HT-29 (cell line): ENCODE data around the gene ELFN2. TPM values are rescaled to one million over a fixed set of nuclear protein-coding genes. Genes with fewer than 3 reads are reported as not detected.

Experiments used
- DNase-seq: peaks from one replicate; pipeline ENCODE4 v3.0.0-alpha.2; 2015; ENCODE audit warnings: low spot score
- total RNA-seq: library from RNA; depleted of rRNA; stranded (reverse); fragments of >200 nt; shearing (Covaris generic); gene quantifications from 2 replicates; pipeline ENCODE4 v1.2.3, GENCODE V29; 2014

The ELFN2 gene
- total RNA-seq, 1 experiment from 2014 or later, result not detected

DNA sequence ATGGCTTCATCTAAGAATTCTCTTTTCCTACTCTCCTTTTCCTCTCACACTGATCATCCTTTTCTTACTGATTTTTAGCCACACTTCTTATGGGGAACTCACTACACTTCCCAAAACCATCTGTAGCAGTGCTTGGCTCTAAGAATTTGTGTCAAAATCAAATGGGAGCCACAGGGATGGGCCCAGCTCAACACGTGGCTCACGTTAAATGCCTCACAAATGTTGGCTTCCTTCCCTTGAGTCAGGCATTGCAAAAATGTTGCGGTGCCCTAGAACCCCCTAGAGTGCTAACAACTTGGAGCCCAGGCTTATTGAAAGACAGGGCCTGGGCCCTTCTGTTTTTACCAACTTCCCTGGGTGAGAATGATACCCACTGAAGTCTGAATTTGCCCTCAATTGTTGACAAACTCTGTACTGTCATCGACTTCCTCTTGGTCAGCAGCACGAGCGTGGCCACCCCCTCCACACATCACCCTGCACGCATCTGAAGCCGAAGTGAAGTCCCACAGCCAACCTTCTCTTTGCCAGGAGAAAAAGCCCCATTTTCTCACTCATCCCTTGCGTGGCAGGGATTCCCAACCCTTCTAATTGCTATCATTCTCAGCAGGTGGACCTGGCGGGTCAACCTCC, 69.7 kb downstream of the ELFN2 start:
- no peak for DNase-seq

DNA sequence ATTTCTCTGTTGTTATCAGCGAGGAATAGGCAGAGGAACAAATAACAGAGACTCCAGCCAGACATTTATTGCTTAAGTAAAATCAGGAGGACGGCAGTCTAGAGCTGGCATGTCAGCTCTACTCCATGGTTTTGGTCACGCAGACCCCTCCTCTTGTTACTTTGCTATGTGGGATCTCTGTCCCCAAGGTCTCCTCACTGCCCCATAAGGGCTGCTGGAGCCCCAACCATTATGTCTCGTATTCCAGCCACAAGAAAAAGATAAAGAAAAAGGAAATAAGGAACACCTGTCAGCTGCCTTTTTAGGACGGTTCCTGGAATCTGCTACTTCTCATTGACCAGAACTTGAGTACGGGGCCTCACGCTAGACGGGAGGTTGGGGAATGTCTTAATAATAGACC, 70.4 kb downstream of the ELFN2 start:
- DNase-seq, result no peak

DNA sequence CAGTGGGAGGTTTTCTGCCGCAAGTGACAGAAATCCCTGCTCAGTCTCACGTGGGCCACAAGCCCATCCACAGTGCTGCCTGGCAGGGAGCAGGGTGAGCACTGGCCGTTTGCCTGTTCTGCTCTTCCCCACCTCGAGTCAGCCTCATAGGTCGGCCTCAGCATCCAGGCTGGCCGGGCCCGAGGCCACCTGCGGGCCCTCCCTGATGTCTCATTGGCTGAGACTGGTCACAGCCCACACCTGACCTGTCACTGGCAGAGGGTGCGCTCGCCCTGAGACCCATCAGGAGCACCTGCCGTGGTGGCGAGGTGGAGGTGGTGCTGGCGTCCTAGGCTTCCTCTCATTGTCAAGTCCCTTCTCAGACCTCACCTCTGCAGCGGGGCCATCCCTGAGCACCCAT, 72.1 kb downstream of the ELFN2 start:
- DNase-seq, result no peak

DNA sequence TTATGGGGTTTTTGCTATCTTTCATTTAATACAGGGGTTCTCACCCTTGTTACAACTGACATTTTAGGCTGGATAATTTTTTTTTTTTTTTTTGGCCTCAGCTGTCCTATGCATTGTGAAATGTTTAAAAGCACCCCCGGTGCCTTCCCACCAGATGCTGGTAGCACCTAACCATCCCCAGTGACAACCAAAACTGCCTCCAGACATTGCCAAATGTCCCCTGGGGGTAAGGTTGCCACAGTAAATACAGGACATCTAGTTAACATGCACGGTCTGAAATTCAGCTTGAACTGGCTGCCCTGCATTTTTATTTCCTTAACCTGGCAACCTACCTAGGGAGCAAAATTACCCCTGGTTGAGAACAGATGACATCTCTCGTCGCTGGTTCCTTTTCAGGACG, 72.6 kb downstream of the ELFN2 start:
- no peak for DNase-seq

DNA sequence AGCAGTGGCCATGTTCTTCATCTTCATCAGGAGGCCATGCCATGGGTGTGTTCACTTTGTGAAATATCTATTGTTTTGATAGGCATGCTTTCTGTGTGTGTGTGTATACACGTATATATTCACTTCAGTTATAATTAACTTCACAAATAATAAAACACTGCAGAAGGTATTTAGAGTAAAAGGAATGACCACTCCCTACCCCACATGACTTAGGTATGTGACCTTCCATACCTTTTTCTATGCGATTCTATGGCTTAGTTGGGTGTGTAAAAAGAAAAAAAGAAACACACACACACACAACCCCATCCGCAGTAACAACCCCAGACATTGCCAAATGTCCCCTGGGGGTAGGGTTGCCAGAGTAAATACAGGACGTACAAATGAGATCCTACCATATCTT, 73.0 kb downstream of the ELFN2 start:
- DNase-seq, result no peak

DNA sequence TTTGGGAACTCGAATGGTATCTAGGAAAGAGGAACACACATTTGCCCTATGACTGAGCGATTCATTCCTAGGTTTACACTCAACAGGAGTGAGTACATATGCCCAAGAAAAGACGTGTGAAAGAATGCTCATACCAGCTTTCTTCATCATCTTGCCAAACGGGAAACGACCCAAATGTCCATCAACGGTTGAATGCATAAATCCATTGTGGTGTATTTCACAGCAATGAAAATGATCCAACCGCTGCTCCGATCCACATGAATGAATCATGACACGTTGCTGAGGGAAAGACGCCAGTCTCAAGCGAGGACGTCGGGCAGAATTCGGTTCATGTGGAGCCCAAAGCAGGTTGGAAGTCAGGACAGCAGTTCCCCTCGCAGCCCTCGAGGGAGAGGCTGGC, 73.4 kb downstream of the ELFN2 start:
- no peak for DNase-seq

DNA sequence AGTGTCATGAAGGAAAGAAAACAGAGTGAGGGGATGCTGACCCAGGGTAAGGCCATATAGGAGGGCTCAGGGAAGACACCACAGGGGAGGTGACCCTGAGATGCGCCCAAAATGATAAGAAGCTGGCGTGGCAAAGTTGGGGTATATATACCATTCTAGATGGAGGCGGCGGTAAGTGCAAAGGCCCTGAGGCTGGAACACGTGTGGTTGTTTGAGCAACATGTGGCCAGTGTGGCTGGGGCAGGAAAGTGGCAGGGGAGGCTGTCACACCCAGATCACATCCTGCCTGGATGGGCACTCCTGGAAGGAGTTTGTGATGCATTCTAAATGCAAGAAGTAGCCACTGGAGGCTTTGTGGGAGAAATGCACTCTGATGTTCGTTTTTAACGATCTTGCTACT, 74.8 kb downstream of the ELFN2 start:
- no peak for DNase-seq

DNA sequence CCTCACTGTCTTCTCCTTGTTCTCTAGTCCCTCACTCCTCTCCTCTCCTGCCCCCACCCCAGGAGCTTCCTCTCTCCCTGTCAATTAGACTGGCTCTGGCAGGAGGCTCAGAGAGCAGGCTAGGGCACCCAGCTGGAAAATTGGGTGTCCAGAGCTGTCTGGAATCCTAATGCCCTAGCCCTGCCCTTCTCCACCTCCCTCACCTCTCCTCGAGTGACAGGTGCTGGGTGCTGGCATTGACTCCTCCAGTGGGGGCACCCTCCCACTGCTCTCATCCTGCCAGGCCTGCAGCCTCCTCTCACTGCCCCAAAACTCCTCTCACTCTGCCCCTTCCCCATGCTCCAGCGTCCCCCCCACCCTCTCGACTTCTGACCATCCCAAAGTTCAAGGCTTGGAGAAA, 76.0 kb downstream of the ELFN2 start:
- DNase-seq, result no peak

DNA sequence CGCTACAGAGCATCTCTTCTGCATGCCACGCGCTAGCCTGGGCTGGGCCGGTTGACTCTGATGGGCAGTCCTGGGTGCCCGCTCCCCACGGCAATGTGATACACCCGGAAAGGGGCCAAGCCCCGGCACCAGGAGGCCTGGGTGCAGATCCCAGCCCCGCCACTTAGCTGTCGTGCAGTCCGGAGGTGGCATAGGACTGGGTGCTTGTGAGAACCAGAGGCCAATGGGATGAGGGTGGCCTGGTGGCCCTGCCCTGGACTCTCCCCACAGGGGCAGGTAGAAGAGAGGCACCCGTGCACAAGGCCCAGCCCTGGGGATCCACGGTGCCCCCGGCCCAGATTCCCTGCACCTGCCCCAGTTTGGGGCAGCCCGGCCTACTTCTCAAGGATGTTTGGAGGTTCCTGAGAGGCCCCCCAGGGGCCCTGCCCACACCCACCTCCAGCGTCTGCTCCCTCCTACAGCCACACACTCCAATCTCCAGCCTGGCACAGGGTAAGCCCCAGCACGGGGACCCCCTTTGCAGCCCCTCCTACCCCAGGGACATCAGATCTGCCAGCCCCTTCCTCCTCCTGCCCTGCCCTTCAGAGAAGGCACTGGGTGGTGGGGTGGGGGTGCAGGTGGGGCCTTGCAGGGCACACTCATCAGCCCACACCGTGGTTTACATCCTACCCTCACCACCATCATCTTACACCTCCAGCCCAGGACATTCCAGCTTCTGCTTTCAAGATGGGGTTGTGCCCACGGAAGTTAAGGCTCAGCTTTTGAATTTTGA, 78.0 kb downstream of the ELFN2 start:
- no peak for DNase-seq

DNA sequence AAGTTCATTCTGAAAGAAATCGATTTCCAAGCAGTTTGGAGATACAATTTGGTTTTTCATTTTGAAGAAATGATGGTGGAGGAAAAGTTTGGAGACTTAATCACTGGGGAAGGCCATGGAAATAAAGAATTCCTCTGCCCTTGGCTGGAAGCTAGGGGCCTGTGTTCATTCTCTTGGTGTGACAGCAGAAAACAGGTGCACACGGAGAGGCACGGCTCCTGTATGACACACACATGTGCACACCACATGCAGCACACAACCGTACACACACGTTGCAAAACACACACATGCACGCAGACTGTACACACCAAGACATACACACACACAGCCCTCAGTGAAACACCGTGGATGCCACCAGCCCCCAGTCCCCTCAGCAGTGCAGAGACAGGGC, 80.8 kb downstream of the ELFN2 start:
- DNase-seq, result no peak

DNA sequence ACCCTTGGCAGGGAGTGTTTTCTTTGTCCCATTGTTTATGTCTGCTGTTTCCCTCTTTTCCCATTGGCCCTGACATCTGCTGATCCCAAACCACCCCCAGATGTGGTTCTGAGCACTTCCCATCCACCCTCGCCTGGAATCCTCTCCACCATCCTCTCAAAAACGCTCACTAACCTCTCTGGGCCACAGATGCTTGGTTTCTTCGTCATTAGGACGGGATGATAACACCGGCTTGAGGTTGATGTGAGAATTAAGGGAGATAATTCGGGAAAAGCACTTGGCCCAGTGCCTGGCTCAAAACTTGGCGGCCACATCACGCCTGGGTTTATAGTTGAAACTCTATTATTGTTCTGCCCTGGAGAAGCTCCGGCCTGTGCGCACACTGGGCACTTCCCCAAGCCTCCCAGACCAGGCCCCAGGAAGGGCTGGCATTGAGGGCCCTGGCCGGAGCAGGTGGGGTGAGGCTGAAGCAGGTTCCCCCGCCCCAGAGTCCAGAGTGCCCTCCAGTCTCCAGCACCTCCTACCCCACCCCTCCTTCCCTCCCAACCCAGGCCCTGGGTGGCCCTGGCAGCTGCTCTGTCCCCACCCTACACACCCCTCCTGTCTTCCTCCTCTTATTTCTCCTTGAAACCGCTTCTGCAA, 81.3 kb downstream of the ELFN2 start:
- no peak for DNase-seq

DNA sequence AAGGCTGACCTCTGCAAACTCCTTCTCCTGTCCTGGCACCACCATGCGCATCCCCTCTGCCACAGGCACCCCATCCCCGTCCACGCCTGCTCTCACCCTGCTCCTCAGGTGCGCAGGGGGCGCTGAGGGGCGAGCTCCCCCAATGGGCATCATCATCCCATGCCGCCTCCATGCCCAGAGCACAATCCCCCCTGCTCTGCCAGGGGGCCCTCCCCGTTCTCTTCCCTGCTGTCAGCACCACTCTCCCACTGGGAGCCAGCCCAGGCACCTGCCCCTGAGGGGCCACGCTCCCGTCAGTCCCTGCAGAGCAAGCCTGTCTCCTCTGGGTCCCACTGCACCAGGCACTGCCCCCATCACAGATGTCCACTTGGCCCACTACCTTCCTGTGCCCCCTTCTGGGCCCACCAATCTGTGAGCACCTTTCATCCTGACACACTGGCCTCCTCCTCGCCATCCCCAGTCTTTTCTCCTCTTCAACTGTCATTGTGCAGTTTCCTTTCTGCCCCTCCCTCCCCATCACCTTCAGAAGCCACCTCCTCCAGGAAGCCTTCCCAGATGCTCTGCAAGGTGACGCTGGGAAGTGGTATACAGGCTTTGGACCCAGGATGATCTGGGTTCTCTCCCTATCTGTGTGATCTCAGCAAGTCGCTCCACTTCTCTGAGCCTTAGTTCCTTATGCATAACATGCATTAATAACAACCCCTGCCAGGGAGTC, 82.4 kb downstream of the ELFN2 start:
- DNase-seq, result no peak

DNA sequence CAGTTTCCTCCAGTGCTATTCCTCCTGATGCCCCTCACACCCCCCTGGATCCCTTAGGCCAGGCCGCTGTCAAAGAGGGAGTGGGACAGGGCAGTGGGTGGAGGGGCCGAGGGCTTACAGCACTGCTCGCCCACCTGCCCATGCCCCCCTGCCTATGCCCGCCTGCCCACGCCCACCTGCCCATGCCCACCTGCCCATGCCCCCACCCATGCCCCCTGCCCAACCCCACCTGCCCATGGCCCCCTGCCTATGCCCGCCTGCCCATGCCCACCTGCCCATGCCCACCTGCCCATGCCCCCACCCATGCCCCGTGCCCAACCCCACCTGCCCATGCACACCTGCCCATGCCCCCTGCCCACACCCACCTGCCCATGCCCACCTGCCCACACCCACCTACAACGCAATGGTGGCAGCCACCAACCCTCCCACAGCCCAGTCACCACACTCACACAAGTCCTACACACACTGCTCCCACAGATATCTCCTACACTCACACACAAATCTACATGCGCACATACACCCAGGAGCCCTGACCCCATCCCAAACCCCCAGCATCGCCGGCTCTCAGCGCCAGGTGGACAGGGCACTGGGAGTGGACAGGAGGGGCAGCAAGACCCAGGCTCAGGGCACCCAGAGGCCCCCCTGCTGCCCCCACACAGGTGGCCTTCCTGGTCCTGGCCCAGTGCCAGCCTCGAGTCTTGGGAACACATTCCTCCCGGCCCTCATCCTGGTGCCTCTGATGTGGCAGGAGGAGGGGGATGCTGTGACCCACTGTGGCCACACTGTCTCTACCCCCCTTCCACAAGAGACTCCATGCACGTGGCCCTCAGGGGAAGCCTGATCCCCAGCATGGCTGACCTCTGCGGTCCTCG, 83.2 kb downstream of the ELFN2 start:
- no peak for DNase-seq

DNA sequence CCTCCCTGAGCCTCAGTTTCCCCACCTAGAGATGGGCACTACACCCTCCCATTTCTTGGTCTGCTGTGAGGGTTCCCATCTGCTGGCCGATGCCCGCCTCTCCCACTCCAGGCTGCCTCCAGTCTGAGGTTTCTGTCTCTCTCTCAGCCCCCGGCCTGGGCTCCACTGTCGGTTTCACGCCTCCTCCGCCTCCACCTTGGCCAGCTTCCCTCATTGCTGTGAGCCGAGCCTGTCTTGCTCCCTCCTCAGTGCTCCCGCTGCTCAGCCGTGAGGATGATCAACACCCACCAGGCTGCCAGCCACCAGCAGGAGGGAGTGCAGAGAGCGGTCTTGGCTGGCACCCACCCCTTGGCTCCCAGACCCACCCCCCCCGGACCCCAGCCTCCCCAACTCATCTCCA, 83.9 kb downstream of the ELFN2 start:
- DNase-seq, result no peak

DNA sequence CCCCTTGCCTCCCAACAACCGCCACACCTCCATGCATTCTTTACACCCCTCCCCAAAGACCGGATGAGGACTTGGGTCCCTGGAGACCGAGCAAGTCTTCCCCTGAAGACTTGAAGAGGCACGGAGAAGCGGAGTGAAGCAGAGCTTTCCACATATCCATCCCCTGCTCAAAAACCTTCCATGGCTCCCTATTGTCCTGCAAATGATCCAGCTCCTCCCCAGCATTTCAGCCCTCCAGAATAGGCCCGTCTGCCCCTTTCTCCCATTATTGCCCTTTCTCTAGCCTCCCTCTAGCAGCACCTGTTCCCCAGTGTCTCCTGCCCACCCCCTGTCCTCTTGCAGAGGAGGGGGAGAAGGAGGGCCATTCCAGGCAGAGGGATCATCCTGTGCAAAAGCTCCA, 85.2 kb downstream of the ELFN2 start:
- no peak for DNase-seq

DNA sequence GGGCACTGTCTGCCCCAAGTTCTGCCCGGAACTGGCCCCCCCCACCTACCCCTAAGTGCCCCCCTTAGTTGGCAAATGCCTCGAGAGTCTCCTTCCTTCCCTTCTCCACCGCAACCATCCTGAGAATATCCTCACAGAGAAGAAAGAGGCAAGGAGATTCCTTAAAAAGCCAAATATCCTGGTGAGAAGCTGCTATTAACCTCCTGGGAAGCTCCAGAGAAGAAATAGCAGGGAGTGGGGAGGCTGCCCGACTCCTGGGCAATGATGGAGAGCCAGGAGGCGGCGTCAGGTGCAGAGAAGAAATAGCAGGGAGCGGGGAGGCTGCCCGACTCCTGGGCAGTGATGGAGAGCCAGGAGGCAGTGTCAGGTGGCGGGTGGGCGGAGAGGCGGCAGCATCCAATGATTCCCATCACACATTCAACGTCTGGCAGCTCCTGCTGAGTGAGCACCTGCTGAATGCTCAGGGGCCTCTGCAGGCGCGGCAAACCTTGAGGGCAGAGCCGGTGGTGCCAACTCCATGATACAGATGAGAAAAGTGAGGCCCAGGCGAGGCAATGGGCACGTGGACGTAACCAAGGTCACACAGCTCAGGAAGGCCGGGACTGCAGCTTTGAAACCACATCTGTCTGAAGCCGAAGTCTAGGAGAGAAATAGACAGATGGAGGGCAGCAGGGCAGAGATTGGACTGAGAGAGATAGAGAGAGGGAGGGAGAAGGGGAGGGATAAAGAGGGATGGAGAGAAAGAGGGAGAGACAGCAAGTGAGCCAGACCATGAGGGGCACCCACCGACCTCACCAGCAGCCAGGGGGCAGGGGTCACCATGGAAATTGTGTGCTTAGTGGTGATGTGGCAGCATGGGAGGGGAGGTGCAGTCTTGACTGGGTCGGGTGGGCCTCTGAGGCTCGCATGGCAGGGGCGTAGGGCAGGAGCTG, 86.7 kb downstream of the ELFN2 start:
- DNase-seq, result no peak

DNA sequence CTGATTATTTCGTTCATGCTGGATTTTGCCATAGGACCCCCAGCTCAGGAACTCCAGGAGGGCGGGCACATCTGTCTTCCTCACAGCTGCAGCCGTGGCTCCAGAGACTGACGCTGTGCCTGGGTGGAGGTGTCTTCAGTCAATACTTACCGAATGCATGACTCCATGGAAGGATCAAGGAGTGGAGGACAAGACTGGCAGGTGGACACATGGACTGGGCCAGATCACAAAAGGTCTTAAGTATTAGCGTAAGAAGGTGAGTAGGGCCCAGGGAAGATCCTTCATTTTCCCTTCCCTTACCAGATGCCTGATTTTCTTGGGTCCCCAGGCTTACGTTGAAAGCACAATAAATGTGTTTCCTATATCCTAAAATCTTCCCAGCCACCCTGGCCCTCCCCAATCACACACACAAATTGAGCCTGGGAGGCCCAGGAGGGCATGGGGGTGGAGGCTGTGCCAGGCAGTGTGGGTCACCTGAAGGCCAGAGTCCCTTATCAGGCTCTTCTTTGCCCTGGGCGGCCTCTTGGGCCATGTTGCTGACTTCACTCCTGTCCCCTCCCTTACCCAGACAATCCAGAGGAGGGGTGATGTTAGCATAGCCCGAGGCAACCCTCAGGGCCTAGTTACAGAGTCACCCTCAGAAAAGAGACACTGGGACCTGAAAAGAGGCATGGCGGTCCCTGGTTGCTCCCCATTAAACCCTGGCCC, 88.6 kb downstream of the ELFN2 start:
- no peak for DNase-seq

DNA sequence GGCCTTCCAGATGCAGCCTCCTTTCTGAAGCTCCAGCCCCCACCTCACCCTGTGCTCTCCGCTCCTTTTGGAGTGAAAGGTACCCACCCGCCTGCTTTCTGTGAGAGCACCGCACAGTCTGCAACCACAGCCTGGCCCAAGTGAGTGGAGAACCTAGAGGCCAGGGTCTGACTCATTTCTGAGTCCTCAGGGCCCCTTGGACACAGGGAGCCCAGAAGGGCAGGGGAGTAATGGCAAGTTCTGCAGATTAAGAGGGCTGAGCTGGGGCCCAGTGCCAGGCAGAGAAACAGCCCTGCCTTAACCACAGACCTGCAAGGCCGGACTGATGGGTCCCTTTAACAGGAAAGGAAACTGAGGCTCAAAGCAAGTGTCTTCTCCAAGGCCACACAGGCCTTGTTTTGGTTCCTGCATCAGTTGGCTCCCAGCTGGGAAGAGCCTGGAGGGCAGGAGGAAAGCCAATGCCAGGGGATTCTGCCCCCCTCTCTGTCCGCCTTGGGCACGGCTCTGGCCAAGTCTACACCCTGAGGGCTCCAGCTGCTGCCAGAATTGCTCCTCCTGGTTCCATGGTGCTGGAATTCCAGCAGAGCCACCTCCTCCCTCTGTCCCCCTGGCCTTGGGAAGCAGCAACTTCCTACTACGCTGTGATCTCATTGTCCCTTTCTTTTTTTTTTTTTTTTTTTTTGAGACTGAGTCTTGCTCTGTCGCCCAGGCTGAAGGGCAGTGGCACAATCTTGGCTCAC, 89.9 kb downstream of the ELFN2 start:
- no peak for DNase-seq

DNA sequence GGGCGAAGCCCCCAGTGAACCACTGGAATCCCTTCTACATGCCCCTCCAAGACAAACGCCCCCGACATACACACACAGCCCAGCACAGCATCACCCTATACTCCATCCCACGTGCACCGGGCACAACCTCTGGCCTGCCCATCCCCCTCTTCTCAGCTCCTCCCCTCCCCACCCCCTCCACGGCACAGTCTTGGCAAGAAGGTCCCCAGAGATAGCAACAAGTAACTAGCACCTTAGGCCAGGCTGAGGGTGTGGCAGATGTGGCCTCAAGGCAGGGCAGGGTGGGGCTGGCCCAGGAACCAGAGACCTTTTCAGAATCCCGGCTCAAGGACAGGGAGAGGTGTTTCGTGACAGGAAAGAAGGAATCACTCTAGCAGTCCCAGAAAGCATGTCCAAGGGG, 90.7 kb downstream of the ELFN2 start:
- no peak for DNase-seq
